T-helper 17 cell (primary cell): Measurements from ENCODE around the gene KRT86. TPM values are rescaled to one million over a fixed set of nuclear protein-coding genes. Genes with fewer than 3 reads are reported as not detected.
"Not testable (repeated sequence)": the region's sequence is repeated elsewhere in the genome, so short reads cannot be mapped to it uniquely, and the experiment has no call there.

Experiments
- ATAC-seq: fragments of 150-1000 bp; cut with Tn5 transposase; 2 replicates; pipeline ENCODE4 v1.10.0; 2021; ENCODE audit warnings: mild to moderate bottlenecking, moderate library complexity
- DNase-seq, 3 donors: peaks; one replicate each; pipeline versions ENCODE4 v3.0.0 to v3.0.0-alpha.2; 2020 to 2021
- H3K9me3 ChIP-seq: one replicate; pipeline ENCODE4 v1.7.0; 2013; ENCODE audit warnings: low read length, mild to moderate bottlenecking; ENCODE audit not compliant: control insufficient read depth, poor library complexity, severe bottlenecking
- H3K27ac Mint-ChIP-seq: one replicate; pipeline ENCODE4 v1.8.0; 2022; ENCODE audit warnings: mild to moderate bottlenecking, moderate library complexity, mixed read lengths
- H3K27me3 Mint-ChIP-seq: one replicate; pipeline ENCODE4 v1.8.0; 2022; ENCODE audit warnings: mixed read lengths
- H3K36me3 Mint-ChIP-seq: one replicate; pipeline ENCODE4 v1.8.0; 2022; ENCODE audit warnings: low read depth, mixed read lengths
- H3K4me1 Mint-ChIP-seq: one replicate; pipeline ENCODE4 v1.8.0; 2022; ENCODE audit warnings: mild to moderate bottlenecking, mixed read lengths
- H3K4me3 Mint-ChIP-seq: one replicate; pipeline ENCODE4 v1.8.0; 2022; ENCODE audit warnings: mild to moderate bottlenecking, moderate library complexity, mixed read lengths
- total RNA-seq, 4 donors: library from RNA in 2 of 4; stranded (reverse) in 2 of 4; gene quantifications; one replicate each; pipeline ENCODE4 v1.2.3 and lab custom pipeline; 2022 to 2026

The KRT86 gene
- total RNA-seq, 2 donors from 2014 or later, result 0.21 TPM; not detected in 1

DNA sequence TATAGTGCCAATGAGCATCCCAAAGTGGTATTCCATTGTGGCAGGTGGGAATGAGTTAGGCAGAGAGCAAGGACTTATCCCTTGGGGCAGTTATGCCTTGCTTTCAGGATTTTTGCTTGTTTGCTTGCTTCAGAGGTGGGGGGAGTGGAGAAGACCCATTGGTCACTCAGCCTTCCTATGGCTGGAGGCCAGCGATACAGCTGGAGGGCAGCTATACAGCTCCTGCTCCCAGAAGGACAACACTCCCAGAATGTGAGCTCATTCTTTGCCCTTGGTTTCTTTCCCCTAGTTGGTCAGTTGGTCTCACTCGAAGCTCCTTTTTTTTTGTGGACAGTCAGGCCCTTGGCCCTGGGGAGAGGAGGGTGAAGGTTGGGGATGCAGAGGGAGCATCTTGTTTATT is 32.3 kb downstream of the KRT86 start:
- Mint-ChIP-seq H3K4me3 (no peak overlapping the region), H3K27me3 (peaks cover 70% of the 10 kb centered on the region), H3K27ac (no peak overlapping the region), H3K36me3 (no peaks in the 10 kb centered on the region), H3K4me1 (peaks cover 19% of the 10 kb centered on the region)
- no peaks in the 10 kb centered on the region for H3K9me3 ChIP-seq
- DNase-seq (no peak), ATAC-seq (no peak)

DNA sequence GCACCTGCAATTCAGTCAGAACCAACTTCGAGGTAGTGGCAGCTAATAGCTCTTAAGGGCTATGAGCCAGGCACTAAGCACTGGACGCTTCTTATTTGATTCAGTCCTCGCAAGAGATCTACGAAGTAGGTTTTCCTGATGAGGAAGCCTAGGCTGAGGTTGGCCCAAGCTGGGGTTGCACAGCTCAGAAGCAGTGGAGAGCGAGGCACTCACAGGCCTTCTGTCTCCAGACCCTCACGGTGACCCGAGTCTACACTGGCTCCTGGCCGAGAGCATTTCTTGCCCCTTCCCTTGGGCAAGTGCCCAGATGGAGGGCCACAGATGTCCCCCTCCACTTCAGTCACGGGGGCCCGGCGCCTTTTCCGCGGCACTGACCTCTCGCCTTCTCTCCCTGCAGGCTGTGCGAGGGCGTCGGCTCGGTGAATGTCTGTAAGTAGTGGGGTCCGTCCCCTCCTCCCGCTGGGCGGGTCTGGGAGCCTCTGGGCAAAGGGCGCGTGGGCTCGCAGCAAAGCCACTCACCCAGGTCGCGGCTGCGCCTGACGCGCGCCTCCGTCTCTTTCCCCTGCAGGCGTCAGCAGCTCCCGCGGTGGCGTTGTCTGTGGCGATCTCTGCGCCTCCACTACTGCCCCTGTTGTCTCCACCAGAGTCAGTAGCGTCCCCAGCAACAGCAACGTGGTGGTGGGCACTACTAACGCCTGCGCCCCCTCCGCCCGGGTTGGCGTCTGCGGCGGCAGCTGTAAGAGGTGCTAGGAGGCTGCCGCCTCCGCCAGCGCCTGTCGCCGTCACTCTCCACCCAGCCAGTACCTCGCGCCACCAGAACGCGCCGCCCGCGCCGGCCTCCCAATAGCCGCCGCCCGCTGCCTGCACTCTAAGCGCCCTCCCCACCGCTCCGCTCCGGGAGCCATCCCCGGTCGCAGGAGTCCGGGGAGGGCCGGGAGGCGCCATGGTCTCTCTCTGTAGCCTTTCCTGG is 33.7 kb downstream of the KRT86 start:
- no peak overlapping the region for H3K4me3 Mint-ChIP-seq
- DNase-seq, result peak in 1 of 3 donors; percentile 19
- no peak overlapping the region for H3K27ac Mint-ChIP-seq
- H3K4me1 Mint-ChIP-seq, result peaks cover 27% of the 10 kb centered on the region
- peaks cover 83% of the 10 kb centered on the region for H3K27me3 Mint-ChIP-seq
- peak; percentile 82 for ATAC-seq
- no peaks in the 10 kb centered on the region for H3K9me3 ChIP-seq
- H3K36me3 Mint-ChIP-seq, result peaks cover 5% of the 10 kb centered on the region

DNA sequence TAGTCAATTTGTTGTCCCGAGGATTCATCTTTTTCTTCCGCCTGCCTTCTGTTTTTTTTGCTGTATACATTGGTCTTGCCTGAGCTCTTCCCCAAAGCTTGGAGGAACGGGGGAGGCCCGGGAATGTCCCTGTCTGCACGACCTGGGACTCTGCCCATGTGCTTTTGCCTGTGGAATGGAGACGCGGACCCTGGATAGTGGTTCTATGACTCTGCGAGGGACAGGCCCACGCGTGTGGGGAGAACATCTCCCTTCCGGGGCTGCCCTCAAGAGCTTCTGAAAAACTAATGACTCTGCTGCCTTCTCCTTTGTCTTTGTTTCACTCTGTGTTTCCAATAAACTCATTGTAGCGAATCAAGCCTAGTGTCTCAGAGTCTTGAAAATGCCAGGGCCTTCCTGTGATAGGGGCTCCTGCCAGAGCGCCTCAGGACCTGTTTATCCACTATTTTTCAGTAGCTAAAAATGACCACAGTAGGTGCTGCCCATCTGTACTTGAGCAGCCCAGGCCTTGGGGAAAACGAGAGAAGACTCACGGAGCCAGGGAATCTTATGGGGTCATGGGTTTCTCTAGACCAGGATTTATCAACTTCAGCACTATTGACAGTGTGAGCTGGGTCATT is 34.5 kb downstream of the KRT86 start:
- no peak for ATAC-seq
- H3K4me3 Mint-ChIP-seq, result peak overlapping the region; percentile 52
- peaks cover 27% of the 10 kb centered on the region for H3K4me1 Mint-ChIP-seq
- peaks cover 7% of the 10 kb centered on the region for H3K36me3 Mint-ChIP-seq
- H3K9me3 ChIP-seq, result no peaks in the 10 kb centered on the region
- peaks cover 91% of the 10 kb centered on the region for H3K27me3 Mint-ChIP-seq
- DNase-seq, result no peak
- no peak overlapping the region for H3K27ac Mint-ChIP-seq

DNA sequence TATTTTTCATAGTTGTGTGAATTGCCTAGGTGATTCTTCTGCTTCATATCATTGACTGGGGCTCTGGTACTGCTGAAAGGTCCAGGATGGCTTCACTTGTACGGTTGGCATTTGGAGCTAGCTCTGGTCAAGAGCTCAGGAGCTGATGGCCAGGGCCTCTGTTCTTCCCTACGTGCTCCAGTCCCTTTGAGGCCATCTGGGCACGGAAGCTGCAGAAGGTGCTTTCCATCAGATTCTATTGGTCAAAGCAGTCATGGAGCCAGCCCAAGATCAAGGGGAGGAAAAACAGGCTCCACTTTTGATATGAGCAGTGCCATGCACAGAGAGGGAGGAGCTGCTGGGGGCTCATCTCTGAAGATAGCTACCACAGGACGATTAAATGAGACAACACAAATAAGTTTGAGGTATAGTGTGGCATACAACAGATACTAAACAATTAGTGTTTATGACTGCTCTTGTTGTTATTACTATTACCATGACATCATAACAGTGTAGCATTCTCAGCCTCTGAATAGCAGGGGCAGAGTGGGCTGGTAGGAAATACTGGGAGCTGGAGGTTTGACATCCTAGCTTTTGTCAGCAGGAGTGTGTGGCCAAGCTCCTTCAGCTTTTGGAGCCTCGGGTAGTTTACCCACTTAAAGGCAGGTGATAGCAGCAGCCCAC is 36.3 kb downstream of the KRT86 start:
- no peak for ATAC-seq

DNA sequence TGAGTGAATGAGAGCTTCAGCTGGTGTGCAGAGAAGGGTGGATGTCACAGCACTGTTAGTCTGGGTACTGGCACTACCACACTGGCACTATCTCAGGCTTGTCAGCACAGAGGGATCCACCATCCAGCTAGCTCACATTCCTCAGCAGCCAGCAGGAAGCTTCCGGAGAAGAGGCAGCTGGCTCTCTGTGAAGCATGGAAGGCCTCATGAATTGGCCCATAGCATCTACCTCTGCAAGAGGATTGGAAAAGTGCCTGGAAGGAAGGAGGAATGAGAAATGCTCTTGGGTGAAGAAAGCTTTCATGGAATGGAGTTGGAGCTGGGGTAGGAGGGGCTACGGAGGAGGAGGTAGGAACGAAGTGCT is 36.8 kb downstream of the KRT86 start:
- peaks cover 79% of the 10 kb centered on the region for H3K27me3 Mint-ChIP-seq
- ATAC-seq (no peak), DNase-seq (no peak)
- peaks cover 28% of the 10 kb centered on the region for H3K4me1 Mint-ChIP-seq
- no peak overlapping the region for H3K27ac Mint-ChIP-seq
- H3K9me3 ChIP-seq, result no peaks in the 10 kb centered on the region
- peaks cover 7% of the 10 kb centered on the region for H3K36me3 Mint-ChIP-seq
- no peak overlapping the region for H3K4me3 Mint-ChIP-seq

More for the DNA sequence above, 36.3 kb downstream of the KRT86 start:
- Mint-ChIP-seq H3K36me3 (peaks cover 7% of the 10 kb centered on the region), H3K27ac (no peak overlapping the region), H3K4me1 (peaks cover 27% of the 10 kb centered on the region), H3K27me3 (peaks cover 84% of the 10 kb centered on the region), H3K4me3 (no peak overlapping the region)
- DNase-seq, result no peak
- H3K9me3 ChIP-seq, result no peaks in the 10 kb centered on the region

DNA sequence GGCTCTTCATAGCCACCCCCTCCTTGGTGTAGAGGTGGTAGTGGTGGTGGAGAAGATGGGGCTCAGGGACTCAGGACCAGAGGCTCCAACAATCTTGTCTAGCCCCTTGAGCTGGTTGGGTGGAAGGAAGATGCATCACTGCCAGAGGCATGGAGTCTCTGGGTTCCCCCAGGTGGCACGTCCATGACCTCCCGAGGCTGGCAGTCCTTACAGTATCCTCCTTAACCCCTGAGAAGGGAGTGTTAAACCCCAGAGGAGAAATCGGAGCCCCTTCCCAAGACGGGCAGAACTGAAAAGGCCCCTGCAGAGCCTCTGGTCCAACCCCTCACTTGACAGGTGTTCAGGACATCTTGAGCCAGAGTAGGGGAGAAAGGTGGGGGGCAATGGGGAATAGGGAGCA is 37.6 kb downstream of the KRT86 start:
- H3K9me3 ChIP-seq, result no peaks in the 10 kb centered on the region
- Mint-ChIP-seq H3K4me3 (no peak overlapping the region), H3K27me3 (peaks cover 71% of the 10 kb centered on the region), H3K4me1 (peaks cover 25% of the 10 kb centered on the region), H3K27ac (no peak overlapping the region), H3K36me3 (peaks cover 7% of the 10 kb centered on the region)
- no peak for DNase-seq
- ATAC-seq, result no peak

DNA sequence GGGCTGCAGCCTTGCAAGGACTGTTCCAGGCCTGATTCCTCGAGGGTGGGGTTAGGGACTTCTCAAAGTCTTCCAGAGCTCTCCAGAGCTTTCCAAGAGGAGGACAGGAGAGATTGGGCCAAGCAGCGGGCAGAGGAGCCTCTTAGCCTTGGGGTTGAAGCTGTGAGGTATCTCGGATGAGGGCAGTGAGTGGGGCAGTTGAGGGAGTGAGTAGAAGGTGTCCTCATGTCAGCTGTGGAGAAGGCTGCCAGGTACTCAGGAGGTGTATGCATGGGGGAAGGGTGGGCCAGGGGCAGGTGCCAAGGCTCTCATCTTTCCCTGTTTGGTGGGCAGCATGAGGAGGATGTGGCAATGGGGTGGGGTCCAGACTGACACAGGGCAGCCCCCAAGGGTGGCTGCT is 39.0 kb downstream of the KRT86 start:
- no peak for ATAC-seq
- peaks cover 62% of the 10 kb centered on the region for H3K27me3 Mint-ChIP-seq
- peaks cover 7% of the 10 kb centered on the region for H3K36me3 Mint-ChIP-seq
- no peak for DNase-seq
- H3K4me1 Mint-ChIP-seq, result peaks cover 21% of the 10 kb centered on the region
- H3K4me3 Mint-ChIP-seq, result no peak overlapping the region
- H3K9me3 ChIP-seq, result no peaks in the 10 kb centered on the region
- no peak overlapping the region for H3K27ac Mint-ChIP-seq

DNA sequence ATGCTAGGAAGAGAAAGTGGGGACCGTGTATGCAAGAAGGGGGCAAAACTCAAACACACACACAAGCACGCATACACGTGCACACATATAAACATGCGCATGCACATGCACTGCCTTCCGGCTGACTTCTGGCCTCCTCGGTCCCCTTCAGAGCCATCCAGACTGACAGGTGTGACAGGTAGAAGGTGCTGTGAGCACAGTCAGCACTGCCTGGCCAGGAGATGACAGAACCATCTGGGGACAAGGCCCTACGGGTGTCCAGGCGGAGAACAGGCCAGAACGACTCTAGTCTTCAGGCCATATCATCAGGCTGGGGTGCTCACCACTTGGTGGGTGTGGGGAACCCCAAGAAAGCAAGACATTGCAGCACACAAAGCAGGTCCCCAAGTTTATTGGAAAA is 39.5 kb downstream of the KRT86 start:
- DNase-seq, result no peak
- ATAC-seq, result no peak
- Mint-ChIP-seq H3K4me3 (no peak overlapping the region), H3K4me1 (peaks cover 17% of the 10 kb centered on the region), H3K36me3 (peaks cover 7% of the 10 kb centered on the region), H3K27me3 (peaks cover 59% of the 10 kb centered on the region), H3K27ac (no peak overlapping the region)
- H3K9me3 ChIP-seq, result no peaks in the 10 kb centered on the region

DNA sequence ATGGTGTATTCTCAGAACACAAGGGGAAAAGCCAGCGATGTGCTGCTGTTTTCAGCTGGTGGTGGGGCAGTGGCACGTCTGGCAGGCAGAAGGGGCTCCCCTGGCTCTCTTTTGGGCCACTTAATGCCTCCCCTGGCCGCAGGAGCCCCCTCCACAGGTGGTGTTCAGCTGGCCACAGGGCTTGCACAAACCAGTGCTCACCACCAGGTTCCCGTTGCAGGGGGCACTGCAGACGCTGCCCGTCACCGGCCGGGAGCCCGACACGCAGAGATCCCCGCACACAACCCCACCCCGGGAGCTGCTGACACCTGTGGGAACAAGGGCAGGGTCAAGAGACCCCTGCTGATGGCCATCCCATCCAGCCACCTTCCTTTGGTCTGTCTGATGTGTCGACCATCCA is 40.1 kb downstream of the KRT86 start:
- DNase-seq (no peak), ATAC-seq (no peak)
- no peak overlapping the region for H3K27ac Mint-ChIP-seq
- peaks cover 17% of the 10 kb centered on the region for H3K4me1 Mint-ChIP-seq
- no peak overlapping the region for H3K4me3 Mint-ChIP-seq
- peaks cover 7% of the 10 kb centered on the region for H3K36me3 Mint-ChIP-seq
- H3K27me3 Mint-ChIP-seq, result peaks cover 59% of the 10 kb centered on the region
- no peaks in the 10 kb centered on the region for H3K9me3 ChIP-seq

DNA sequence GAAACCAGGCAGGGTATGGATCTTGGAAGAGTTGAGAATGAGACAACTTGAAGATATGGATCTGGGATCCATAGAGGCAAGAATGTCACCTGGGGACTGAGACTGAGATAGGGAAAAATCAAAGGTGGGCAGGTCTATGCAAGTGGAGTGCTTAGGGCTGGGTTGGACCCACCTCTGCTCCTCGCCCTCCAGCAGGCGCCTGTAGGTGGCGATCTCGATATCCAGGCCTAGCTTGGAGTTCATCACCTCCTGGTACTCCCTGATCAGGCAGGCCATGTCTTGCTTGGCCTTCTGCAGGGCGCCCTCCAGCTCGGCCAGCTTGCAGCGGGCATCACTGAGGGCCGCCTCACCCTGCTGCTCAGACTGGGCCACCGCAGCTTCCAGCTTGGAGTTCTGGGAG is 41.3 kb downstream of the KRT86 start:
- DNase-seq, ATAC-seq, H3K27ac Mint-ChIP-seq, H3K36me3 Mint-ChIP-seq, H3K9me3 ChIP-seq, H3K4me3 Mint-ChIP-seq: not testable (repeated sequence)
- peaks cover 17% of the 10 kb centered on the region for H3K4me1 Mint-ChIP-seq
- peaks cover 59% of the 10 kb centered on the region for H3K27me3 Mint-ChIP-seq

DNA sequence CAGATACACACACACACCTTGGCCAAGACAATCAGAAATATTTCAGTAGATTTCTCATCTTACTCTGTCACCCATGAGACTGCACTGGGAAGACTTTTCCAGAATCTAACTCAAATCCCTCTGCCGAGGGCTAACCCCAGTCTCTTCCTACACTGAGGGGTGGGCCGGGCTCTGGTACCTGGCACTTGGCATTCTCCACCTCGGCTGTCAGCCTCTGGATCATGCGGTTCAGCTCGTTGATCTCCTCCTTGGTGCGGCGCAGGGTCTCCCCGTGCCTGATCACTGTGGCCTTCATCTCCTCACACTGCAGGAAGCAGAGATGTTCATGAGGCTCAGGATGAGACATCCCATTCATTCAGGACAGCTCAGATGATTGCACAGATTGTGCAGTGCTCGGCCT is 41.8 kb downstream of the KRT86 start:
- Mint-ChIP-seq H3K36me3 (peaks cover 7% of the 10 kb centered on the region), H3K4me3 (no peak overlapping the region), H3K27me3 (peaks cover 56% of the 10 kb centered on the region), H3K4me1 (peaks cover 17% of the 10 kb centered on the region), H3K27ac (no peak overlapping the region)
- ATAC-seq, result no peak
- no peaks in the 10 kb centered on the region for H3K9me3 ChIP-seq
- DNase-seq, result no peak

DNA sequence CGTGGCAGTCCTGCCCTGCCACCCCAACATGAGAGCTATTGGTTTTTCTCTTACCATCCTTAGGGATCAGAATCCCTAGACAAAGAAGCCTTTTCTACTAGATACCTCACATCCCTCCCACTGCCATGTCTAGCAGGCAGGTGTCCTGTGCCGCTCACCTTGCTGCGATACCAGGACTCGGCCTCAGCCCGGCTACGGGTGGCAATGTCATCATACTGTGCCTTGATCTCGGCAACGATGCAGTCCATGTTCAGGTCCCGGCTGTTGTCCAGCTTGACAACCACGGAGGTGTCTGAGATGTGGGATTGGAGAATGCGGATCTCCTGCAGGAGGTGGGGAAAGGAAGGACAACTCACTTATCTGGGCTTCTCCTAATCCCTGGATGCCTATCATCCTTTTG is 42.3 kb downstream of the KRT86 start:
- peaks cover 54% of the 10 kb centered on the region for H3K27me3 Mint-ChIP-seq
- no peak overlapping the region for H3K27ac Mint-ChIP-seq
- peaks cover 7% of the 10 kb centered on the region for H3K36me3 Mint-ChIP-seq
- ATAC-seq, result no peak
- no peak for DNase-seq
- H3K9me3 ChIP-seq, result no peaks in the 10 kb centered on the region
- H3K4me1 Mint-ChIP-seq, result peaks cover 17% of the 10 kb centered on the region
- H3K4me3 Mint-ChIP-seq, result no peak overlapping the region

DNA sequence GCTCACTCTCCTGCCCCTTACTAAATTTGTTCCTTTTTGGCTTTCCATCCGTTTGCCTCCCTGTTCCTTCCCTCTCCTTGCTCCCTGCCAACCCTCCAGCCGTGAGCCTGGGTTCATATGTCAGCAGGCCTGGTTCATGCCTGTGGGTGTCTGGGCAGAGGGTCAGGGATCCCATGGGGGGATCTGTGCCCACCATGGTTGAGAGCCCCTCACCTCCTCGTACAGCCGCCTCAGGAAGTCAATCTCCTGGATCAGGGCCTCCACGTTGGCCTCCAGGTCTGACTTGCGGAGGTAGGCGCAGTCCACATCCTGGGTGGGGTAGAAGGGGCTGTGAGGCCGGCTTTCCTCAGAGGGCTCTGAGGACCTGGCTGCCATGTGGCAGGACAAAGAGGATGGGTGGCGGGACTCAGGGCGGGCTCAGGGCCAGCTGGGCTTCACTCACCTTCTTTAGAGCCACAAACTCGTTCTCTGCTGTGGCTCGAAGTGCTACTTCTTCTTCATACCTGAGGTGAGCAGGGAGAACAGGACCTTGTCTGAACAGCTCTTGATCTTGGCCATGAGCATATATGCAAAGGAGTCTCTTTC is 43.1 kb downstream of the KRT86 start:
- Mint-ChIP-seq H3K4me3 (no peak overlapping the region), H3K27ac (no peak overlapping the region), H3K27me3 (peaks cover 54% of the 10 kb centered on the region), H3K4me1 (peaks cover 13% of the 10 kb centered on the region), H3K36me3 (peaks cover 5% of the 10 kb centered on the region)
- ATAC-seq (no peak), DNase-seq (no peak)
- no peaks in the 10 kb centered on the region for H3K9me3 ChIP-seq
